HCT116 (cell line): ENCODE results near the gene LCN1.

ENCODE experiments used
- CEBPB ChIP-seq: IDR thresholded peaks from 2 replicates; pipeline ENCODE4 v1.6.1; 2012; ENCODE audit warnings: low read depth
- CTCF ChIP-seq, 3 experiments: fragments of 200-600 bp in 1 of 3; sonication (generic) in 1 of 3; IDR thresholded peaks in 2 of 3; conservative IDR thresholded peaks in 1 of 3; 2 replicates each; pipeline ENCODE4 v1.5.1; 2012 to 2017; ENCODE audit warnings: low read depth in 2 of 3, low read length in 2 of 3, antibody characterized with exemption in 1 of 3, borderline replicate concordance in 1 of 3, control low read depth in 1 of 3, mild to moderate bottlenecking in 1 of 3, mixed read lengths in 1 of 3, mixed run types in 1 of 3, moderate library complexity in 1 of 3; ENCODE audit not compliant: insufficient read depth in 1 of 3
- EZH2phosphoT487 ChIP-seq: fragments of 200-600 bp; IDR thresholded peaks from 2 replicates; pipeline ENCODE4 v1.6.1; 2018; ENCODE audit warnings: antibody characterized with exemption, borderline replicate concordance
- MAX ChIP-seq: IDR thresholded peaks from 2 replicates; pipeline ENCODE4 v1.6.1; 2012
- POLR2A ChIP-seq: IDR thresholded peaks from 2 replicates; pipeline ENCODE4 v1.7.0; 2011; ENCODE audit warnings: borderline replicate concordance; ENCODE audit not compliant: insufficient read depth, insufficient read length; ENCODE audit errors: extremely low read depth
- REST ChIP-seq: IDR thresholded peaks from 2 replicates; pipeline ENCODE4 v1.6.1; 2012; ENCODE audit warnings: low read depth
- SP1 ChIP-seq: IDR thresholded peaks from 2 replicates; pipeline ENCODE4 v1.6.1; 2012; ENCODE audit warnings: low read depth
- ZBTB33 ChIP-seq: IDR thresholded peaks from 2 replicates; pipeline ENCODE4 v1.6.1; 2011; ENCODE audit warnings: mild to moderate bottlenecking, low read length, moderate library complexity; ENCODE audit not compliant: insufficient replicate concordance; ENCODE audit errors: extremely low read depth

- TF ChIP-seq REST (no peak), CTCF (IDR thresholded peaks at IDR 0.05 in 2 of 3, conservative IDR thresholded peaks at IDR 0.05 in 1 of 3; ENCODE audit: borderline replicate concordance in 1 of 3, insufficient read depth in 1 of 3, low read depth in 2 of 3, low read length in 2 of 3) (no peak), MAX (no peak), POLR2A (no peak), CEBPB (no peak), ZBTB33 (no peak), EZH2phosphoT487 (no peak), SP1 (no peak)
Observed at GRCh38 chr9:135522137-135522877, 1.1 kb downstream of the LCN1 start.
